HS-5 (cell line): ENCODE data around the gene CYB561D1.

Experiments used
- DNase-seq: peaks from one replicate; pipeline ENCODE4 v3.0.0-alpha.2; 2012; ENCODE audit warnings: low read depth

CYB561D1 gene

GRCh38 chr1:109501644-109502363, 7.9 kb downstream of the CYB561D1 start:
- DNase-seq, result no peak

DNA sequence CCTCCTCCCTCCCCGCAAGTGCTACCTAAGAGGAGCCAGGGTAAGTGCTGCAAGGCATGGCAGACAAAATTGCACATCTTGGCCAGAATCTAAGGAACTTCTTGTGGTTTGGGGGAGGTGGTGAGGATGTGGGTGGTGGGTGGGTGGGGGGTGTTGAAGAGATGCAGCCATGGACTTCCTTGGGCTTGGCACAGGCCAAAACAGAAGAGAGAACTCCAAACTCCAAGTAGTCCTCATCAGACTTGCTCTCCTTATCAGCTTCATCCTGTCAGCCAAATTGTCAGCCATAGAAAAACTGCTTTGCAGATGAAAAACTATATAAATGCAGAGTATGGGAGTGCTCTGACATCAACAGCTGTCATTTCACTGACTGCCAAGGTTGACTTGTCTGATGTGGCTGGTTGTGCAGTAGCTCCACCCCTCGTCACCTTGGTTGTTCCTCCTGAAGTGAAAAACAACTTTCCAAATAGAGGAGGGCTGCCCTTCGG, 8.5 kb downstream of the CYB561D1 start:
- DNase-seq, result no peak

- DNase-seq, result no peak
Observed at GRCh38 chr1:109503935-109504334, 10.0 kb downstream of the CYB561D1 start.

- no peak for DNase-seq
Observed at GRCh38 chr1:109504974-109505373, 11.1 kb downstream of the CYB561D1 start.

GRCh38 chr1:109508001-109508872, 14.3 kb downstream of the CYB561D1 start:
- no peak for DNase-seq

GRCh38 chr1:109508873-109509175, 14.9 kb downstream of the CYB561D1 start:
- DNase-seq, result no peak

GRCh38 chr1:109509176-109510134, 15.6 kb downstream of the CYB561D1 start, which contains the start of gene AMIGO1:
Gene AMIGO1 (minus strand): TSS chr1:109509727. CDS start chr1:109508912, 815 bp downstream.
- no peak for DNase-seq

- DNase-seq, result no peak
Observed at GRCh38 chr1:109513110-109513710, 19.3 kb downstream of the CYB561D1 start.

DNA sequence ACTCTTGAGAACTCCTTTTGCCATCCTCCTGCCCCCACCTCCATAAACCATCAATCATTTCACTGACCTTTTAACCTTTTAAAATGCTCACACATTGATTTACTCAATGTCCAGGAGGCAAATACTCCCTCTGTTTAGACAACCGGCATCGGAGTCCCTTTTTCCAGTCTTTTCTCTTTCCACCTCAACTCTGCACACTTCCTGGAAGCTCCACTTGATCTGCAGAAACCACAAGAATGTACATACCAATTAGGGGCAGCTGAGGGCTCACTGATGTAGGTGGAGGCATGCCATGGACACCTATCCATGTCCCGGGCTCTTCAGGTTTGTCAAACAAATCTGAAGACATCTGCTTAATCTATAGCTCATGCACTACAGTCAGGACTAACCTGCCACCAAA, 21.0 kb downstream of the CYB561D1 start:
- no peak for DNase-seq

- no peak for DNase-seq
Observed at GRCh38 chr1:109516872-109517271, 23.0 kb downstream of the CYB561D1 start.

- no peak for DNase-seq
Observed at GRCh38 chr1:109517337-109517736, 23.4 kb downstream of the CYB561D1 start.

DNA sequence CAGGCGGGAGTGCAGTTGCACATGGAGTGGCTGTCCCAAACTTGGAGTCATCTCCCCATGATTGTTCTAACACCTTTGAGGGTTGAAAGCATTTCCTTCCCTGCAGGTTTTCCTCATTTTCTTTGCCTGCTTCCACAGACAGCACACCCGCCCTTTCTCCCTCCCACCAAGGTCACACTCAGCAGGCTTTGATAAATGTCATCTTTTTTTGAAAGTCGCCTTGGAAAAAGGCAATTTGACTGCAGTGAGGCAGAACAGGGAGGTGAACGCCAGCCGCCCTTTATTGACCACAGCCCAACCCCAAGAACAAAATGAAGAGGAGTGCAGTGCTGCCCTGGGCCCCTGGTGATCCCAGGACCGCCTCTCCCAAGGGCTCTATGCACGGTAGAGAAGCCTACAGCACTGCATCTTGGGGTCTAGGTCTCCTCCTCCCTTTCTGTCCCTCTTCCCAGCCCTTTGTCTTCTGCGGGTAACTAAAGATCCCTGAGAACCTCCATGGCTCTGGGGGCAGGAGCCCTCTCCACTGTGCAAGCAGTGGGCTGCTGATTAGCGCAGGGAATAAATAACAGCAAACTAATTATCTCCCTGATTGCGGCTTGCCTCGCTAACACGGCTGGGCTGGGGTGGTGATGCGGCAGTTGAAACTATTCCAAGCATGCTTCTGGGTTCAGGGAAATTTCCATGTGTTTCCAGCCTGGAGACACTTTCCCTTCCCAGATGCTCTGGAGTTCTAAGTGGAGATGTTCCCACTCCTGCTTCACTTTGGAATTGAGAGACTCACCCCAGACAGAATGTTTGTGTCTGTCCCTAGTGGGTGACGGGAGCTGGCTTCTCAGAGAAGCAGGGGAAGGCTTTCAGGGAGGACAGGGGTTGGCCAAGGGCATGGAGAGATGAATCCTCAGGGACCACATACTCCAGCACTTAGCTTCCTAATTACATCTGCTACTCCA, 27.4 kb downstream of the CYB561D1 start:
- no peak for DNase-seq

DNA sequence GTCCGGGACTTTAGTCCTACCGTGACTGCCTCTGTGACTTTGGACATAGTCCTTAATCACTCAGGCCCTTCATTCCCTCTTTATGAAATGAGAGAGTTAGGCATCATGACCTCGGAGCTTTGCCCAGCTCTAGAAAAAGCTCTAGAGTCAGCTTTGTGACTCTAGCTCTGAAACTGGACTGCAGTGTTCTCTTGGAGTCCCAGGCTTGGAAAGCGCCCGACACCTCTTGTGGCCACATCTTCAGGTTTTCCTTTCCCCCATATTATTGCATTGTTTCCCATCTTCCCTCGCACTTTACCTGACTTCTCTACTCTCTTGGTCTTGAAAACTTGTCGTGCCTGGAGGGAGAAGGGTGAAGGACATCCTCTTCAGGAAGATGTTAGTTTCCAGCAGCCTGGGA, 28.1 kb downstream of the CYB561D1 start:
- DNase-seq, result no peak

DNA sequence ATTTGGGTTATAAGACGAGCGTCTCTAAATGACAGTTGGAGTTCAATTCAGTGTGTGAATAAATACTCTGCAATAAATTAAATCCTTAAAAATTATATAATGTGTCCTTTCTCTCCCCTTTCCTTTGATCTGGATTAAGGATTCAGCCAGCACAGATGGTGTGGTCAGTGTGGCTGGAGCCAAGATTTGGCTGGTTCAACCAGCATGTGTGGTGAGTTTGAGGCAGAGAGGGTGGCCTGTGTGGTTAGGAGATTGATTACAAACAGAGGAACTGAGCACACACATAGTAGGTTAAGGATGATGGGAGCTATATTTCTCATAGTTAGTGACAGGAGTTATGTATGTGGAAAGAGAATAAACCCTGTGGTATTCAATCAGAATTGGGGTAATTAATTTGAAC, 29.8 kb downstream of the CYB561D1 start:
- no peak for DNase-seq

DNA sequence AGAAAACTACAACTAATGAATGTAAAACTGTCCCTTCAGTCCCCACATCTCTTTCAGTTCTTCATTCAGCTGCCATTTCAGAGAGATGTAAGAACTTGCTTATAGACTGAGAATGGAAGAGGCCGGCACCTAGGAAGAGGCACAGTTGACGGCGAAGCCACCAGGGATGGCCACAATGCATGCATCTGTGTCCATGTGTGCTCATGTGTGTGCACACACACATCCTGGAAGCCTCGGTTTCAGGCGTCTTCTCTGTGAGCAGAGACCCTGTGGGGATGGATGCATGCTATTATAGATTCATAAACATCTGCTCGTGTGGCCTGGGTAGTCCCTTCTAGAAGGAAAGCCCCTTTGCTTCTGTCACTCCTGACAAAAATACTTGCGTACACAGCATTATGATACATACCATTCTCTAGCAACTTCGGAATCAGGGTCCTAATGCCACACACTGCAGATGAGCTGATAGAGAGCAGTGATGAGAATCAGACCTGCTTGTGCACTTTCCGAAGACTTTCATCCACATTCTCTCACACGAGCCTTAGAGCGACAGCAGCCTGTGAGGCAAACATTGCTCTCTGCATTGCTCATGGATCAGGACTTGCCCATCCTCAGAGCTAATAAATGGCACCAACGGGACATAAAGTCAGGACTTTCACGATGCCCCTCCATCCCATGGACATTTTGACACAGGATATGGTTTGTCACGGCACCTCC, 33.4 kb downstream of the CYB561D1 start:
- no peak for DNase-seq

DNA sequence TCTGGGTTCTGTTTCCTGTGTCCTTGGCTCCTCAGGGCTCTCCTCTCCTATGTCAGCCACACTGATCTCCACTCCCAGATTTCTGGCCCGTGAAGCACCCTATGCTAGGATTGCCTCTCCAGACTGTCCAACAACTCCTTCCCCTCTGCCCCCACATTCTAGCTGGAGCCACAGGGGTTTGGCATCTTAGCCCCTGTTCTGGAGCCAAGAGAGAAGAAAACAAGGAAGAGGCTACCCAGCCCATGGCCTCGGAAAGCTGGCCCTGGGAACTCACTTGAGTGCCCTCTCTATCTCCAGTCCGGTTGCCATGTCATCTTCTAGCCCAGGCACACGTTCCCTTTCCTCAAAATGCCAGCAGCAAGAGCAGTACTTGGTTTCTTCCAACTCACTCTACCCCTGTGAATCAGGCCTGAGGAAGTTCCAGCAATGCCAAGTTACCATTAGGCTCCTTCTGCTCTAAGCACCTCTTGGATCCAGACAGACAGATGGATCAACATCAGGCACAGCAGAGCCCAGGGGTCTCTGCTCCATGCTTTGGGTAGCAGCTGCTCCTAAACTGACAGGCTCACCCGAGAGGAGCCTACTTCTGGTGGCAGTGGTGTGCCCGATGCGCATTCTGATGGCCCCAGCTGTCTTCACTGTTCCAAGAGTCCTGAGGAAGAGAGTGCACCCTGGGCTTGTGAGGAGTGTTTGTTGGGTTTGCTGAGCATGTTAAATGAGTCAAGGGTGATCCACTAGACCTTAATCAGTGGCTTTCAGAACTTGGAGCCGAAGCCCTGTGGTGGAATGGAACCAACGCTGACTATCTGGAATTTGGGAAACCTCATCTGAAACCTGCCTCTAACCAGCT, 34.2 kb downstream of the CYB561D1 start:
- DNase-seq, result no peak

- no peak for DNase-seq
Observed at GRCh38 chr1:109528712-109529111, 34.8 kb downstream of the CYB561D1 start.

GRCh38 chr1:109529881-109530456, 36.1 kb downstream of the CYB561D1 start:
- DNase-seq, result no peak
